Esophagus muscularis mucosa (tissue), 4 donors: ENCODE results near the gene ADAMTS16. TPM values are rescaled to one million over a fixed set of nuclear protein-coding genes. Genes with fewer than 3 reads are reported as not detected.

Experiments
- DNase-seq: peaks from one replicate; pipeline ENCODE4 v3.0.0-alpha.2; 2017; ENCODE audit errors: extremely low spot score
- H3K27ac ChIP-seq, 4 donors: fragments of 200-600 bp; sonication (generic); replicated peaks in 1 of 4; 1 replicate in 3 of 4; 2 replicates in 1 of 4; pipeline ENCODE4 v1.5.1; 2016 to 2019; ENCODE audit warnings: mild to moderate bottlenecking in 1 of 4
- H3K27me3 ChIP-seq, 4 donors: fragments of 200-600 bp; sonication (generic); one replicate each; pipeline versions ENCODE4 v1.5.1 to v1.6.0; 2016 to 2019
- H3K36me3 ChIP-seq, 4 donors: fragments of 200-600 bp; sonication (generic); one replicate each; pipeline ENCODE4 v1.5.1; 2016 to 2019
- H3K4me1 ChIP-seq, 4 donors: fragments of 200-600 bp; sonication (generic); one replicate each; pipeline ENCODE4 v1.5.1; 2016 to 2019
- H3K4me3 ChIP-seq, 4 donors: fragments of 200-600 bp; sonication (generic); 1 replicate in 2 of 4; 2 replicates in 2 of 4; pipeline ENCODE4 v1.5.1; 2016 to 2019; ENCODE audit warnings: mild to moderate bottlenecking in 4 of 4, moderate library complexity in 1 of 4
- H3K9me3 ChIP-seq, 4 donors: fragments of 200-600 bp; sonication (generic); 1 replicate in 3 of 4; 2 replicates in 1 of 4; pipeline ENCODE4 v1.5.1; 2016 to 2019
- CTCF ChIP-seq, 3 experiments: fragments of 200-600 bp in 2 of 3; fragments of 450-650 bp in 1 of 3; sonication (generic) in 2 of 3; IDR thresholded peaks; one replicate each; pipeline ENCODE4 v1.5.1; 2017 to 2019; ENCODE audit warnings: antibody characterized with exemption in 3 of 3, mild to moderate bottlenecking in 2 of 3, moderate library complexity in 1 of 3
- EP300 ChIP-seq: sonication (generic); formaldehyde crosslinking; IDR thresholded peaks from one replicate; pipeline ENCODE4 v1.6.1; 2017; ENCODE audit warnings: antibody characterized with exemption
- POLR2A ChIP-seq: fragments of 450-650 bp; IDR thresholded peaks from one replicate; pipeline ENCODE4 v1.6.1; 2017; ENCODE audit warnings: antibody characterized with exemption, moderate library complexity, mild to moderate bottlenecking, low read depth
- POLR2AphosphoS5 ChIP-seq, 2 donors: sonication (generic); formaldehyde crosslinking; IDR thresholded peaks; one replicate each; pipeline ENCODE4 v1.6.1; 2017; ENCODE audit warnings: antibody characterized with exemption in 2 of 2
- WGBS: methylation state at CpG from one replicate; pipeline ENCODE4 v1.1.5; 2018; 5-methylcytosine and 5-hydroxymethylcytosine counted together
- intact Hi-C: fragments of 100-400 bp; cut with DNase I; formaldehyde crosslinking; loops from one replicate; pipeline ENCODE4 v1.15.1; 2023
- total RNA-seq, 4 donors: library from RNA; depleted of rRNA; stranded (reverse); fragments of >200 nt; gene quantifications; one replicate each; pipeline versions ENCODE4 v1.1.0 to v1.2.1, GENCODE V29; 2016

ADAMTS16 gene
- total RNA-seq: 1 to 10 TPM in 1 of 4 donors, under 1 TPM in 2, not detected in 1; 0.42 to 1.1 (median 0.50) TPM

- peaks cover 0 to 54% (median 20%) of the 10 kb centered on the region in 4 donors for H3K27me3 ChIP-seq
- intact Hi-C loops: loop anchor here (2.0 kb wide), 1 partner anchor 255 kb away; no protein-coding TSS in a partner anchor
- 0% methylated on average over 14 of the region's 76 CpGs for WGBS
These were observed at the start of gene ADAMTS16 for GRCh38 chr5:5139777-5140478. Gene ADAMTS16 (plus strand): TSS chr5:5140330. CDS start chr5:5140468, 138 bp downstream.

GRCh38 chr5:5092149-5092548 is 48.0 kb upstream of the ADAMTS16 start:
- H3K27me3 ChIP-seq: no peaks in the 10 kb centered on the region
- no peaks in the 10 kb centered on the region for H3K9me3 ChIP-seq
- H3K4me1 ChIP-seq: no peaks in the 10 kb centered on the region
- peak; percentile 84 for DNase-seq
- WGBS: 45% methylated on average over 1 of the region's 1 CpG
- intact Hi-C loops: no loop called here
- no peak overlapping the region for H3K27ac ChIP-seq
- no peak for TF ChIP-seq CTCF (IDR thresholded peaks at IDR 0.05)
- no peak for TF ChIP-seq POLR2AphosphoS5 (IDR thresholded peaks at IDR 0.05)
- TF ChIP-seq POLR2A: no peak
- TF ChIP-seq EP300: no peak
- H3K36me3 ChIP-seq: no peaks in the 10 kb centered on the region
- H3K4me3 ChIP-seq: no peak overlapping the region

More at GRCh38 chr5:5139777-5140478, at the start of gene ADAMTS16:
- no peaks in the 10 kb centered on the region for H3K36me3 ChIP-seq
- H3K4me1 ChIP-seq: peaks cover 20 to 24% (median 23%) of the 10 kb centered on the region in 4 donors
- TF ChIP-seq POLR2A (no peak), EP300 (no peak), CTCF (IDR thresholded peaks at IDR 0.05) (no peak), POLR2AphosphoS5 (IDR thresholded peaks at IDR 0.05) (no peak)
- no peaks in the 10 kb centered on the region for H3K9me3 ChIP-seq
- peak within 1 kb of the TSS in 1 of 4 donors; percentile 3 for H3K27ac ChIP-seq
- no peak for DNase-seq
- peak within 1 kb of the TSS; percentile 42 to 57 (median 46) for H3K4me3 ChIP-seq

GRCh38 chr5:5100635-5101034 is 39.5 kb upstream of the ADAMTS16 start:
- Histone ChIP-seq H3K4me1 (no peaks in the 10 kb centered on the region), H3K27ac (no peak overlapping the region), H3K27me3 (no peaks in the 10 kb centered on the region), H3K36me3 (no peaks in the 10 kb centered on the region), H3K4me3 (no peak overlapping the region), H3K9me3 (peaks cover 0 to 8% (median 3%) of the 10 kb centered on the region in 4 donors)
- DNase-seq: no peak
- no peak for TF ChIP-seq POLR2AphosphoS5 (IDR thresholded peaks at IDR 0.05)
- no peak for TF ChIP-seq EP300
- TF ChIP-seq CTCF (IDR thresholded peaks at IDR 0.05): no peak
- TF ChIP-seq POLR2A: no peak
- intact Hi-C loops: no loop called here
- WGBS: 76% methylated on average over 4 of the region's 4 CpGs

GRCh38 chr5:5101676-5102075 is 38.5 kb upstream of the ADAMTS16 start:
- no peak for DNase-seq
- 77% methylated on average over 2 of the region's 2 CpGs for WGBS
- Histone ChIP-seq H3K4me3 (no peak overlapping the region), H3K9me3 (peaks cover 0 to 8% (median 3%) of the 10 kb centered on the region in 4 donors), H3K27me3 (no peaks in the 10 kb centered on the region), H3K36me3 (no peaks in the 10 kb centered on the region), H3K4me1 (no peaks in the 10 kb centered on the region), H3K27ac (no peak overlapping the region)
- intact Hi-C loops: no loop called here
- TF ChIP-seq CTCF (IDR thresholded peaks at IDR 0.05): no peak
- no peak for TF ChIP-seq POLR2A
- TF ChIP-seq POLR2AphosphoS5 (IDR thresholded peaks at IDR 0.05): no peak
- TF ChIP-seq EP300: no peak
